DMS79 (cell line): ENCODE data around the gene OMP.
"Not testable (repeated sequence)": the region's sequence is repeated elsewhere in the genome, so short reads cannot be mapped to it uniquely, and the experiment has no call there.

ENCODE experiments used
- DNase-seq: peaks from one replicate; lab custom pipeline; 2025; lab: John Stamatoyannopoulos, UW

The OMP gene

DNA sequence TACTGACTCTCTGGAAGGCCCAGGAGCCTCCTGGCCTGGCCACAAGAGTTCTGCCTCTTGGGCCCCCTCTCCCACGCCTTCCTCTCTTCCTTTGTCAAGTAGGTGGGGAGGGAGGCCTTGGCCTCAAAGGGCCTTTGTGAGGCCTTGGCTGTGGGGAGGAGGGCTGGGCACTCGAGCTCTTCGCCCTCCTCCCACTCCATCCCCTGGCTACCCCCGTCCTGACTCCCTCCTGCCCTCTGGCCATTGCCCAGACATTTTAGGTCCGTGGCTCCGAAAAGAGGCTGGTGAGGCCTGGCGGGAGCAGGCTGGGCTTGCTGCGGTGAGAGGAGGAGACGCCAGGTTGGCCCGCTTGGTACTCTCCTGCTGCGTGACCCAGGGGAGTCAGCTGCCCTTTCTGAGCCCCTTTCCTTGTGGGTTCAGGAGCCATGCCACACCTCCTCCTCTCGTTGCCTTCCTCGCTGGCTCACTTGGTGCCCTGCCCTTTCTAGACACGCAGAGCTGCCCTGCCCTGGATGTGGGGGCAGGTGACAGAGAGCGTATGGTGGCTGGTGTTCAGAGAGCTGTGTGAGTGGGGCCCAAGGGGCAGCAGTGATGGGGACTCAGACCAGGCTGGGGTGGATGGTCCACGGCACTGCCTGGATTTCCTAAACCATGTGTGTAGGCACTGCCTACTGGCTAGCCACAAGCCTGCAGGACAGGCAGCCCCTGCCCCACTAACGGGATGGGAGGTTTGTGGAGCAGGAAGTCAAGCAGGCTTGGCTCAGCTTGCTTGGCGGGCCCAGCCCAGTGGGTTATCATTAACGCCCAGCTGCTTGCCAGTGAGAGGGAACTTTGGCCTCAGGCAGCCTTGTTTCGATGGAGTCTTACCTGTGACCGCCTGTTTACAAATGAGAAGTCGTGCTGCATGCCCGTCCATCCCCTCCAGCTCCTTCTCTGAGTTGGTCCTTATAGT is 15.8 kb upstream of the OMP start:
- DNase-seq: no peak

DNA sequence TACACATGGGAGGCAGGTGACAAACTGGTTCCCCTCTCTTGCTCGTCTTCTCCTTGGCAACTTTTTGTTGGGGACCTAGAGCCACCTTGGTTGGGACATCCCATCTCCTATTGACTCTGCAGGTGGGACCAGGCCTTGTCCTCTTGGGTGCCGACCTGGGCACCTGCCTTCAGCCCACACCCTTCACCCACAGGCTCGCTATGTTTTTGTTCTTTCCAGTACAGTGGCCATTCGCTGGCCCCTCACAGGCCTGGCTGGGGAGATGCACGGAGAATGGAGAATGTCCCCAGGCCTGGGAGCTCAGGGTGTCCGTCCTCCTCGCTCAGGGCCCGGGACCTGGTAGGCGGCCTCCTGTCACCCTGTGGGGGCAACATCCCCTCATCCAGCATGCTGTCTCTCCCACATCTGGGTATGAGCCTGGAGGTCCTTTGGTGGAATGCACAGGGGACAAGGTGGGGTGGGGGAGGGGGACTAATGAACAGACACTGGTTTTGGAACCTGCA is 14.9 kb upstream of the OMP start:
- no peak for DNase-seq

GRCh38 chr11:77088236-77089003 is 14.2 kb upstream of the OMP start:
- DNase-seq: no peak

DNA sequence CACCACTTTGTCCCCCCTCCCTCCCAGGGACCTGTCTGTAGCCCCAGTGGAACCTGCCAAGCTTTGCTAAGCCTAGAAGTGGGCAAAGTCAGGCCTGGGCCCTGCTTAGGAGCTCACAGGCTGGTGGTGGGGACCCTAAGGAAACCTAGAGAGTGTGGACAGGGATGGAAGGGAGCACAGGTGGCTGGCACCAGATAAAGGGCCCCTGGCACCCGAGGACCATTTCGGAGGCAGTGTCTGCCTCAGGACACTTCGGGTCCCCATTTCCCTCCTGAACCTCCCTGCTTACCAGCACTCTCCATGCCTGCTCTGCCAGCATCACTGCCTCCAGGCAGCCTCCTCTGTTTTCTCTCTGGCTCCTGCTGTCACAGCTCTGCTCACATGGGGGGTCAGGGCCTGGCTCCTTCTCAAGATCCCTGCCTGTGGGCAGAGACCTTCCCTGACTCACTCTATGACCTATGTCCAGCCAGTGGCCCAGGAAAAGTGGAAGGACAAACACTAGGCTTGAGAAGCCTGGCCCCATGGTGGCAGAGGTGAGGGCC is 13.6 kb upstream of the OMP start:
- no peak for DNase-seq

- no peak for DNase-seq
Observed at GRCh38 chr11:77090046-77090372, 12.6 kb upstream of the OMP start.

DNA sequence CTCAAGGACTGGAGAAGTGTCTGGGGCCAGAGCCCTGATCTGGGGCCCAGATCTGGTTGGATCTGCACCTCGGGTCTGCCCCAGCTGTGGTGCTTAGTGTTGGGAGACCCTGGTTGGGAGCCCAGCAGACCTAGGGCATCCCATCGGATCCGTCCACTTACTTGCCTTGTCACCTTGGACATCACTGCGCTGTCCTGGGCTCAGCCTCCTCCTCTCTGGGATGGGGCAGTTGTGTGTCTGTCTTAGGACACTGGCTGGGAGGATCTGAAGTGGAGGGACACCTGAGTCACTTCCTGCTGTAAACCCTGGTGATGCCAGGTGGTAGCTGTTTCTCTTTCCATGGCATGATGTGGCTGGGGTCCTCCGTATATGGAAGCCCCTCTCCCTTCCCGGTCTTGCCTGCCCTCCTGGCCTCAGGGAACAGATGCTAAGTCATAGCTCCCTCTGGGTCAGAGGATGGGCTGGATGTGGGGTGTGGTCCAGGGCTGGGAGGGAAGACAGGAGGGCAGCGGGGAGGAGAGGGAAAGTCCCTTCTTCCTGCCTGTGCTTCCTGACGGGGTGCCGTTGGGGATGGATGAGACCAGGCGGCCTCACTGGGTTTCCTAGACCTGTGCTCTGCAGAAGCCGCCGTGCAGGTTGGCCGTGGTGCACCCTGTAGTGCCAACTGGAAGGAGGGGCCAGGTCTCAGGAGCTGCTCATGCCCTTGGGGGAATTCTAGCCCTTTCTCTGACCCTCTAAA is 12.1 kb upstream of the OMP start:
- DNase-seq: no peak

GRCh38 chr11:77091146-77091940 is 11.3 kb upstream of the OMP start:
- no peak for DNase-seq

GRCh38 chr11:77092382-77092781 is 10.3 kb upstream of the OMP start:
- DNase-seq: no peak

DNA sequence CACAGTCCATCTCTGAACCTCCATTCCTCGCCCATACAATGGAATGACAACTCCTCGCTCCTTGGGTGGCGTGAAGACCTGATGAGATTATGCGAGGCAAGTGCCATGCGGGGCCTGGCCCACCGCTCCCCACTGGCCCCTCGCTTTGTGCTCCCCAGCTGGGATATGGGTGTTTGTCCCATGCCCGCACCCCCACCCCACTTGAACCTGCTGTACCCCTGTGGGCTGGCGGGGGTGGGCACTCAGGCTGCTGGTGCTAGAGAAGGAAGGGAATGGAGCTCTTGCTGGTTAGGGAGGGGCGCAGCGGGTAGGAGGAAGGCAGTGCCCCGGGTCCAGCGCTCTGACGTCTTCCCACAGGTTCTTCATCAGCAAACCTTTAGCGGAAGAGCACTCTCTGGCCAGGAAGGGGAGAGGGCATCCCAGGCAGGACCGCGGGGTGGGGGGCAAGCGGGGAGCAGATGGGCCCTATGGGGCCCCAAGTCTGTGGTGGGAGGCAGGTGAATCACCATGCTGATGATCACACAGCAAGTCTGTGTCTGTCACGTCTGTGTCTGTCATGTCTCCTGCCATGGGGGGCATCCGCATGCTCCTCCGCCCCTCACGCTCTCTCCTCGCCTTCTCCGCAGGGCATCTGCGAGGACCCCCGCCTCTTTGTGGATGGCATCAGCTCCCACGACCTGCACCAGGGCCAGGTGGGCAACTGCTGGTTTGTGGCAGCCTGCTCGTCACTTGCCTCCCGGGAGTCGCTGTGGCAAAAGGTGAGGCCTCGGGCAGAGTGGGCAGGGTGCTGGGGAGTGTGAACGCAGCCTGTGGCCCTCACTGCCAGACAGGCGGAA is 9.4 kb upstream of the OMP start:
- DNase-seq: no peak

GRCh38 chr11:77093987-77094840 is 8.4 kb upstream of the OMP start:
- DNase-seq: no peak

GRCh38 chr11:77094841-77095365 is 7.7 kb upstream of the OMP start:
- no peak for DNase-seq

- no peak for DNase-seq
Observed at GRCh38 chr11:77095551-77096490, 6.8 kb upstream of the OMP start.

DNA sequence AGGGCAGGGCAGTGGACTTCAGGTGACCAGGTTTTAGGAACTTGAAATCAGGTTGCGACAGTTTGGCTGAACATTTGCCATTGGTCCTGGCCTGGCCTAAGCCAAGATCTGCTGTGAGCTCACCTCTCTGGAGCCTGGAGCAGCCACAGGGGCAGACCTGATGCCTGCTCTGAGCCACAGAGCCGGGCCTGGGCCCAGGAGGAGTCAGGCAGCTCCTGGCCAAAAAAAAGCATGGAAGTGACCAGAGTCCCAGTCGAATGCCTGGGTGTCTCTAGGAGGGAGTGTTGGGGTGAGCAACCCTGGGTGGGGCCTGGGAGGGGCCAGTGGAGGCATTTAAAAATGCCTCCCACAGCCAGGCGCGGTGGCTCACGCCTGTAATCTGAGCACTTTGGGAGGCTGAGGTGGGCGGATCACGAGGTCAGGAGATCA is 6.0 kb upstream of the OMP start:
- no peak for DNase-seq

DNA sequence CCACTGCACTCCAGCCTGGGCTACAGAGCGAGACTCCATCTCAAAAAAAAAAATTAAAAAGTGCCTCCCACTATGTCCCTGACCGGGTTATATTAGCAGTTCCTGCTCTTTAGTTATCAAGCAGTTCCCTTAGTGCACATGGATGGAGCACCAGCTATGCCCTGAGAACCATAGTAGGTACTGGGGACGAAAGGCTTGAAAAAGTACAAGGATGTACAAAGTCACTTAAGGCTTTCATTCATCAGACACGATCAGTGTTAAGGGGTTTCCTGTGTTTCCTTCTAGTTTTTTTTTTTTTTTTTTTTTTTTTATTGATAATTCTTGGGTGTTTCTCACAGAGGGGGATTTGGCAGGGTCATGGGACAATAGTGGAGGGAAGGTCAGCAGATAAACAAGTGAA is 5.5 kb upstream of the OMP start:
- not testable (repeated sequence) for DNase-seq

DNA sequence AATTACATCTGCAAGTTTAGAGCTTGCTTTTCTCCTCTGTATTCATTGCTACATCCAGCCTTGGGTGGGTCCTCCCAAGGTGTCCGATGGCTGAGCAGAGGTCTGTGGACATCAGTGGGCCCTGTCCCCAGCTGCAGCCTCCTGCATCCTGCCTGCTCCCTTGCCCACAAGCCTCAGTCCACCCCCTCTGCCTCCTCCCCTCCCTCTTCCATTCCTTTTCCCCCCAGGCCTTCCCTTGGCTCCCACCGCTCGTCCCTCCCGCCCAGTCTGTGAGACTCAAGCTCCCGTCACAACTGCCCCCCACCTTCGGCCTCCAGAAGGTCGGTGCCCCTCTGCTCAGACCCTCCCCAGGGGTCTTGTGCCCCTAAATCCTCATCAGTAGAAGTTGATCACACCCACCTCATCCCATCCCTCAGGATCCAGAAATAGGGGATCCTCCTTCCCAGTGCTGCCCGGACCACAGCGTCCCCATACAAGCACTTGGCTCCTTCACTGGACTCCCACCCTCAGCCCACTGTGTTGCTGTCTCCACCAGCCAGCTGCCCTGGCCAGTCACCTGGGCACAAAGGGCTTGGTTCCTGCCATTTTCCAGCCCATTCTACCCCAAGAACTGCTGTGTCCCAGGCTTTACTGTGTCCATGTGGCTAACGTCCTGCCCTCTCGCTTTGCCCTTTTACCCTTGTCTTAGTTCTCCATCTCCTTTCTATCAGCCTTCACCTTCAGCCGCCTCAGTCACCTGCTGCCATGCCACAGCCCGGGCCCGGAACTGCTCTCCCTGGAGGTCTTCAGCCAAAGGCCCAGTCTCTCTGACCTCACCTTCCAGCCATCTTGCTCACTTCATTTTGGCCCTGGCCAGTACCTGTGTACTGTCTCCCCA is 2.2 kb upstream of the OMP start:
- DNase-seq: no peak

- DNase-seq: no peak
Observed at GRCh38 chr11:77101043-77101537, 1.6 kb upstream of the OMP start.

GRCh38 chr11:77103319-77103718 is 679 bp downstream of the OMP start:
- DNase-seq: no peak
